Endometrial microvascular endothelial cells (primary cell): ENCODE measurements around the gene ERLIN1. TPM values are rescaled to one million over a fixed set of nuclear protein-coding genes. Genes with fewer than 3 reads are reported as not detected.

ENCODE experiments used
- in situ Hi-C: cut with HindIII; loops from 2 replicates; pipeline ENCODE4 v1.10.0; 2017; ENCODE audit warnings: low sequenced_read_pairs, low pct_unique_long_range_greater_than_20kb; ENCODE audit errors: inconsistent ontology term
- total RNA-seq: library from RNA; depleted of rRNA; stranded (reverse); fragments of >200 nt; gene quantifications from one replicate; pipeline ENCODE4 v1.2.3, GENCODE V29; 2015; ENCODE audit errors: inconsistent ontology term

The ERLIN1 gene
- total RNA-seq, 1 donor from 2014 or later: 65.0 TPM

DNA sequence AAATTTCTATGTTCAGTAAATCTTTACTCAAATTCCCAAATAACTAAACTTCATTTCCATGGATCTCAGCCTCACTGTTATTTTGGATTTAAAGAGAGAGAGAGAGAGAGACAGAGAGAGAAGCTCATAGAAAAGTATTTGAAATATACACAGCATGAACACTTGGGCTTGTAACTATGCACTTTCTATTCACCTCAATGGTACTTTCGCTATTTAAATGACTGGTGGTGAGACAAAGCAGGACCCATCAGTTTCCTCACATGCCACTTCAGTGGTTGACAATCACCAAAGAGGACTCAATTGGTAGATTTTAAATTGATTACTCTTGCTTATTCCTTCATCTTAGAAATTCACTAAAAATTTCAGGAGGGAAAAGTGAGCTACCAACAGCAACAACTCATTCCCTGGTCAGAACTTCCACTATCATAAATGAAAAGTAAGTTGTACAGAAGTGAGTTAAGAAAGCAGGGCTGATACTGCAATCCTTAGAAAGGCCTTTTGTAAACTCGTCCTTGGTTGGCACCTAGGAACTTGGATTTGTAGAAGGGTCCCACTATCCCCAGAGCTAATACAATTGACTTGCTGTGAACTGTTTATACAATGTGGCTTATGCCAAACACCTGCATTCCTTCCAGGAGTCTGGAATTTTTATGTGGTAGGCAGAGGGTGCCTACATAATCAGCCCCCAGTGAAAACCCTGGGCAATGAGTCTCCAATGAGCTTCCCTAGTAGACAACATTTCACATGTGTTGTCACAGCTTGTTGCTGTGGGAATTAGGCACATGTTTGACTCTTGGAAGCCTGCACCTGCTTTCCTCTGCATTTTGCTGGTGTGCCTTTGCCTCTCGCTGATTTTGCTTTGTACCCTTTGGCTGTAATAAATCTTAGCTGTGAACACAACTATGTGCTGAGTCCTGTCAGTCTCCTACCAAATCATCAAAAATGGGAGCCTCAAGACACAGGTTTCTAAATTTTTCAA lies 10.8 kb downstream of the ERLIN1 start:
- in situ Hi-C loops: no loop called here

- in situ Hi-C loops: no loop called here
These were observed 12.8 kb downstream of the ERLIN1 start for GRCh38 chr10:100173035-100173434.

DNA sequence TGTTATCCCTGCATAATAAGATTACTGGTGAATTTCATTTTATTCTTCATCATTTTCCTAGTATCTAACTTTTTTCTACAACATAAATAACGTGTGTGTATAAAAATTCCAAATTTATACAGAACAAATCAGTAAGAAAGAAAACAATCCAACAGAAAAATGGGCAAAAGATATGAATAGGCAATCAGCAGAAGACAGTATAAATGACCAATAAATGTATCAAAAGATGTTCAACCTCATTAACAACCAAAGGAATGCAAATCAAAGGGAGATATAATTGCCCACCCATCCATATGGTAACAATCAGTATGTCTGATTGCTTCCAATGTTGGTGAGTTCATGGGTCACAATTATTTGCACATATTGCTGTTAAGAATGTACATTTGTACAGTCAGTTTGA lies 13.5 kb downstream of the ERLIN1 start:
- in situ Hi-C loops: no loop called here

GRCh38 chr10:100168313-100168643 lies 17.6 kb downstream of the ERLIN1 start:
- in situ Hi-C loops: no loop called here

DNA sequence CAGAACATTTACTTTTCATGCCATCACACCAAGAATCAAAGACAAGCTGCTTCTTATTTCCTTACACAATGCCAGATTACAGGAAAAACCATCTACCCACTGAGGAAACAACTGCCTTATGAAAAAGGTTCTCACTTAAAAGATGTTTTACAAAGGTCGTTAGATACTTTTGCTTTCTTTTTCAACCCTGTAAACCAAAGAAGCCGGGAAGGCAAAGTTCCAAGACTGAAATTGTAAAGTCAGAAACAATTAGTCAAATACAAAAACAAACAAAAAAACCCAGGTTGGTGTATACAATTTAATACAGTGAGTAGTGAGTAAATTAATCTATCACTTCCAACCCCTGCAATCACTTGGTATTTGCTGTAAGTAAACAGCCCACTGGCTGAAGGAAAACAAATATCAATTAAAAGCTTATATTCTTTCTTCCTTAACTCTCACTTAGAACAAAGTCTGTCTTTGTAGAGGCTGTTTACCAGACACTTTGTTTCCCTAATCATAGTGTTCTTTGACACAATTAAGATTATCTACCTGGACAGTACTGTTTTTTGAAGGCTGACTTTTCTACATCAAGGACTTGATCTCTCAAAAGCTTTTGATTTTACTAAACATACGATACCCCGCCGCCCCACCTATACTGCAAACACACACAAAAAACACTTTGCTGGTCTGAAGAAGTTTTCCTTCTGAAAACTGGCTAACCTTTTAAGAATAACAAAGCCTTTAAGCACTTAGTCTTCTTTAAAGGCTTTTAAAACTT lies 18.1 kb downstream of the ERLIN1 start:
- in situ Hi-C loops: no loop called here

- in situ Hi-C loops: no loop called here
These were observed 21.9 kb downstream of the ERLIN1 start for GRCh38 chr10:100163704-100164621.

GRCh38 chr10:100162696-100163095 lies 23.1 kb downstream of the ERLIN1 start:
- in situ Hi-C loops: no loop called here

- in situ Hi-C loops: no loop called here
These were observed 27.6 kb downstream of the ERLIN1 start for GRCh38 chr10:100158044-100158805.

GRCh38 chr10:100157156-100157555 lies 28.7 kb downstream of the ERLIN1 start:
- in situ Hi-C loops: no loop called here

GRCh38 chr10:100155936-100156335 lies 29.9 kb downstream of the ERLIN1 start:
- in situ Hi-C loops: no loop called here

DNA sequence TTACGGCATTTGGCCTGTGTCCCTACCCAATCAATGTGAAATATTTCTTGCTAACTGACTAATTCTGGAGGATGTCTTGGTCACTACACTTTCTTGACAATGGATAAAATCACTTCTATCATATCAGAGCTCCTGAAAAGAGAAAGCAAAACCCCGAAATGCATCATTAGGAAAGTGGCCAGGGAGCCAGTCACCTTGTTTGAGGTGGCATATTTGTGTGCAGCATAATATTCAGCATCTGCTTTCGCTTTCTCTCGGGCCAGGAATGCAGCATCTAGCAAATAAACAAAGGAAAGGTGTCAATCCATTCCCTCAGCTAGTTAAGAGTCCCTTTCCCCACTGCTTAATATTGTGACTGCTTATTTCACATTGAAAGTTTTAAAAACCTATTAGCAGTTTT lies 31.2 kb downstream of the ERLIN1 start:
- in situ Hi-C loops: no loop called here

- in situ Hi-C loops: no loop called here
These were observed 32.5 kb downstream of the ERLIN1 start for GRCh38 chr10:100153239-100153825.

DNA sequence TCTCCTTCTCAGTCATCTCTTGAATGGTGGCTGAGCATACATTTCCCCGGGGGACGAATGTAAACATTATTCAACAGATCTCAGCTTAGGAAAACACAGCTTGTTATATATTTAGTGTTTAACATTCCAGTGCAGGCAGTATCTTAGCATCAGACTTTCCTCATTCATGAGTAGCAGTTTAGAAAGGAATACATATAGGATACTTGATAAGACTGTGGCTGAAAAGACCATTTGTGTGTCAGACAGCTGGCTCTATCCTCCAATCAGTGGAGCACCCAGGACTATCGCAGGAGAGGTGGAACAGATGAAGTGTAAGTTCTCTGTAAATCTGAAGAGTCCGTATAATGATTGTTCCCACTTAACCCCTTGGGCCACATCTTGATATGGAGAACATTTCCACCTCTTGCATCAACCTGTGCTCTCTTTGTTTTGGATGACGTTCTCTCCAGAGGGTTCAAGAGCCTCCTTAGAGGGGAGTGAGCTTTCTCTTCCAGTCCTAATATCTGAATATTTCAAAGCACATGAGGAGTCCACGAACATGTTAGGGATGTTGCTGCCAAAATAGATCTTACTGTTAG lies 34.0 kb downstream of the ERLIN1 start:
- in situ Hi-C loops: no loop called here

DNA sequence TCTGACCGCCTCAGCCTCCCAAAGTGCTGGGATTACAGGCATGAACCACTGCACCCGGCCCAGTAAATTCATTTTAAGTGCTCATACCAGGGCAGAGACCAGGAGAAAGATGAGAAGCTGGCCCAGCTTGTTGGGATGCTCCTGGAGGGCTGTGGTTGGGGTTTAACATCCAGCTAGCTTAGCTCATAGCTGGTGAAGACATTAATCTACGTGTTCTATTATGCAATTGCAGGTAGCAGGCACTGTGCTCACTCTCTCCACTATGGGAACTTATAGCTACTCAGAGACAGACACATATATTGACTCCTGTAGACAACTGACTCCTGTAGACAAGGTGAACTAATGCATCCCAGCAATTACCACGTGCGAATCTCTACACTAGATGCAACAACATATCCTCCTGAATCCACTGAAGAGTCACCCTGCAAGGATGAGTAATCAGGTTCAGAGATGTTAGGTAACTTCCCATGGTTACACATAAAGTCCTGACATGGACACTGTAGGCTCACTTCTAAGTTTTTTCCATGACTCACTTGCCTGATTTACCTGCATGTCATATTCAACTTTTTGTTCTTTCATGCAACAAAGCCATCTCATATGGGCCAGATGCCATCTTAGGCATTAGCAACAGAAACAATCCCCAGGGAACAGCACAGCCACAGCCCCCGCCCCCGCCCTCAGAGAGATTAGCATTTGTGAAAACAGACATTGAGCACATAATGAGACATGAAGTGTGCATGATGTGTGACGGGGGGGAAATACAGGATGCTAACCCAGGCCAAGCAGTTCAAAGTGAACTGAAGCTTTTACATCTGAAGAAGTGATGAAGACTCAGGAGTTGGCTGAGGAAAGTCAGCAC lies 37.2 kb downstream of the ERLIN1 start:
- in situ Hi-C loops: no loop called here

- in situ Hi-C loops: no loop called here
These were observed 38.8 kb downstream of the ERLIN1 start for GRCh38 chr10:100146875-100147650.

DNA sequence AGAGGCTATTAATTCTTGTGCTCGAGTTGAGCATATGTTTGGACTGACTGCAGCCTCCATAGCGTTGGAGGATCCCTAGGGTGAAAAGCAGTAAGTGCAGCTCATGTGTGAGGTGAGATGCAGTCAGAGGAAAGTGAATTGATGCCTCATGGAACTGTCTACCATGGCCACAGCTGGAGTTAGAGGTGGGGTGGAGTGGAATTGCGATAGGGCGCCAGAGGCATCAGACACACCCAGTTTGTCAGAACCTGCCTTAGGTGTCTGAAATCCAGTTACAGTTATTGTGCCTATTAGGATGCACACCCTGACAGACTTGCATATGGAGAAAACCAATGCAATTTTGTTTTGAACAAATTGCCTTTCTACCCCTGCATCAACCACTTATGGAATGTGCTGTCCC lies 39.4 kb downstream of the ERLIN1 start:
- in situ Hi-C loops: no loop called here
